Activated CD4-positive, alpha-beta T cell treated with anti-CD3 and anti-CD28 coated beads for 1 hour (primary cell): ENCODE data around the gene ZFR2.
A peak's percentile ranks its signal among the peaks of the same experiment; 100 is the strongest.
"Not testable (repeated sequence)": the region's sequence is repeated elsewhere in the genome, so short reads cannot be mapped to it uniquely, and the experiment has no call there.

Experiments used
- DNase-seq: peaks from one replicate; pipeline ENCODE4 v3.0.0-alpha.2; 2020

Gene ZFR2

DNA sequence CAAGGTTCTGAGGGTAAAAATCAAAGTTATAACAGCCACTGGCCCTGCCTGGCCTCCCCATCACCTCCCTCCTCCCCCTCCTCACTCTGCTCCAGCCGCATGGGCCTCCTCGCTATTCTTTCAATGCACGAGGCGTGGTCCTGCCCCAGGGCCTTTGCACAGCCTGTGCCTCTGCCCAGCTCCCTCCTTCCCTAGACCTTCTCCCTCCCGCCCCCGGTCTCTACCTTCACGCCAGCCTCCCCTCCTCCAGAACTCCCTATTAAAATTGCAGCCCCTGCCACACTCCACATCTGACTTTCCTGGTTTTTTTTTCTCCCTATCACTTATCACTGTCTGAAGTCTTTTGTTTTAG, 100.1 kb downstream of the ZFR2 start:
- no peak for DNase-seq

DNA sequence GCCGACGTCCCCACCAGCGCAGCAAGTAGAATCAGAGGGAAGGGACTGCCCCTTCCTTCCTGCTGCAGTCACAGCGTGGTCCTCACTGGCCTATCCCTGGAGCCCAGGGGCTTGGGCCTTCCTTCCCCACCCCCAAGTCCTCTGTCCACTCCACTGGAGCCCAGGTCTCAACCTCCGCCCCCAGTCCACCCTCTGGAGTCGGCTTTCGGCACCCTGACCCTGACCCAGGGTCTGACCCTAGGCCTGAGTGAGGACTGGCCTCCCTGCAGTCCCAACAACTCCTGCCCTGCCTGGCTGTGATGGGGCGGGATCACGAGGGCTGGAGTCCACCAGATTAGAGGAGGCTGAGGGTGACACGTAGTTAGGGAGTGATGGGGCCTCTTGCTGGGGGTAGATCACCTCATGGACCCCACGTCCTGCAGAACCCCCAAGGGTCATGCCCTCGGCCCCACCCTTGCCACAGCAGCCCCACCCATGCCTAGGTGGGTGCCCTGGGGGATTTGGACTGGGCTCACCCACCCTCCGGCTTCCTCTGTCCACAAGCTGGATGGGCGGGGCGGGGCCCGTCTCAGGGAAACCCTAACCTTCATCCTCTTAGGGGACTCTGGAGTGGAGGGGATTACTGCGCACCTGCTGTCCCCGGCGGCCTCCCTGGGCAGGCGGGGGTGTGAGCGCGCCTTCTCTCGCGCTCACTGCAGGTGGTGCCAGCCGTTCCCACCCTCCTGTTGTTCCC, 100.7 kb downstream of the ZFR2 start:
- DNase-seq = no peak

DNA sequence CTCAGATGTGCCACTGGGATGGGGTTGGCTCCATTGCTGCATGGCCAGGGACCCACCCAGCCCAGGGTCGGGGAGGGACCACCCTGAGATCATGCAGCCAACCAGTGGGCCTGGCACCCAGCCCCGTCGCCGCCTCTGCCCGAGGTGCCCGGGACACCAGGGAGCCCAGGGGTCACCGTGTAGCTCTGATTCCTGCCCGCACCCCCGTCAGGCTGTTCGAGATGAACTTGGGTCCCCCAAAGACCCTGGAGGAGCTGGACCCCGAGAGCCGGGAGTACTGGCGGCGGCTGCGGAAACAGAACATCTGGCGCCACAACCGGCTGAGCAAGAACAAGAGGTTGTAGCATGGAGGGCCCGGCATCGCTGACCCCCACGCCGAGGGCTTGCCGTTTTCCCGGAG, 101.8 kb downstream of the ZFR2 start:
- no peak for DNase-seq

DNA sequence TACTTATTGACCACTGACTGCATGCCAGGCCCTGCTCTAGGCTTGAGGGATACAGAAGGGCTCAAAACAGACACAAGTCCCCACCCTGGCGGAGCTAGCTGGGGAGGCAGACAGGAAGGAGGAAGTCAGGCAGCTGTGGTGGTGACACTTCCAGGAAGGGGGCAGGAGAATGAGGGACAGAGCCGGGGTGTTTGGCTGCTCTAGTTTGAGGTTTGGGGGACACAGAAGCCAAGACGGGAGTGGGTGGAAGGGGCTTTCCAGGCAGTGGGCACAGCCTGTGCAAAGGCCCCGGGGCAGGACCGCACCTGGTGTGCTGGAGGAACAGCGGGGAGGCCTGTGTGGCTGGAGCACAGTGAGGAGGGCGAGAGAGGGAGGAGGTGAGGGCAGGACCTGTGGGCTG, 102.3 kb downstream of the ZFR2 start:
- DNase-seq = no peak

DNA sequence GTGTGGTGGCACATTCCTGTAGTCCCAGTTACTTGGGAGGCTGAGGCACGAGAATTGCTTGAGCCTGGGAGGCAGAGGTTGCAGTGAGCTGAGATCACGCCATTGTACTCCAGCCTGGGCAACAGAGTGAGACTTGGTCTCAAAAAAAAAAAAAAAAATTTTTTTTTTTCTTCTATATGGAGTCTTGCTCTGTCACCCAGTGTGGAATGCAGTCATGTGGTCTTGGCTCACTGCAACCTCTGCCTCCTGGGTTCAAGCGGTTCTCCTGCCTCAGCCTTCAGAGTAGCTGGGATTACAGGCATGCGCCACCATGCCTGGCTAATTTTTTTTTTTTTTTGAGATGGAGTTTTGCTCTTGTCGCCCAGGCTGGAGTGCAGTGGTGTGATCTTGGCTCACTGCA, 103.1 kb downstream of the ZFR2 start:
- DNase-seq = not testable (repeated sequence)

DNA sequence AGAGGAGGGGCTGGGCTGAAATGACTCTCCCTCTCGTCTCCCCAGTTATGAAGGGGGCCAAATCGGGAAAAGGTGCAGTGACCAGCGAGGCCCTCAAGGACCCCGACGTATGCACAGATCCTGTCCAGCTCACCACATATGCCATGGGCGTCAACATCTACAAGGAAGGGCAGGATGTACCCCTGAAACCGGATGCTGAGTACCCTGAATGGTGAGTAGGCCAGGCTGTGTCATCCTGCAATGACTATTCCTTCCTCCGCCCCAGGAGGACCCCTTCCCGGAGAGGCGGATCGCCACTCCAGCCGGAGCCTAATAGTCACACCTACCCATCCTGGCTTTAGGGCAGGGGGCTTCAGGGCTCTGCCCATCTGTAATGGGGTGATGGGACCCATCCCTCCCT, 103.7 kb downstream of the ZFR2 start:
- DNase-seq = no peak

DNA sequence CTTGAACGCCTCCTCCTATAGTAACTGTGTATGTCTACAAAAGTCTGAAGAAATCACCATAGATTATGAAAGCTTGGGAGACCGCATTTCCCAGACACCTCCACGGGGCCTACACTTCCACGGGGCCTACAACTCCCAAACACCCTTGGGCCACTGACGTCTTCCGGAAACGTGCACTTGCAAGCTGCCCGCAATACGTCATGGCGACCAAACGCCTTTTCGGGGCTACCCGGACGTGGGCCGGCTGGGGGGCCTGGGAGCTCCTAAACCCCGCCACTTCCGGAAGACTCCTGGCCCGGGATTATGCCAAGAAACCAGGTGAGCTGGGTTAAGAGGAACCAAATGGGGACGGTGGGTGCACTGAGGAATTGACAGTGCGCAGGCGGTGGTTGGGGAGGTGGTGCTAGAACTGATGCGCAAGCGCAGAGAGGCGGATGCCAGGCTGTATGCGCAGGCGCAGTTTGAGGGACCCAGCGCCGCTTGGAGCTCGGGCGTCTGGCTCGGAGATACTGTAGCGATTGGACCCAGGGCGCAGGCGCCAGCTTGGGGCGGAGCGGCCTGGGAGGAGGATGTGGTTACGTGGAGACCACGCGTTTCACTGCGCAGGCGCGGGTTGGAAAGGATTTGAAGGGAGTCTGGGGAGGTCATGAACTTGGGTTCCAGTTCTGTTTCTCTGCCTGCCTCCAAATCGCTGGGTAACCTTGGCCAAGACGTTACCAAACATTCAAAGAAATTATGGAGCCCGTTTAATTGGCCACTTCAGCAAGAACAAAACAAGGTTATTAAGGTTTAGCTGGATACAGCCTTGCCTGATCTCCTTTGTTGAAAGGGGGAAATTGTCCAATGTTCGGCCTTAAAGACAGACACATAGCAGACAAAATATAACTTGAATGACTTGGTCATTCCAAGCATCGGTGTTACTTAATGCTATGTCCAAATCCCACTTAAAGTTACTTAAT, 106.1 kb downstream of the ZFR2 start, which contains the start of gene MRPL54:
Gene MRPL54, plus strand, starts transcription at position 182 of the 959 bp plus-strand sequence. Its CDS starts 19 bp downstream, at position 201.
- peak; percentile 100 for DNase-seq

DNA sequence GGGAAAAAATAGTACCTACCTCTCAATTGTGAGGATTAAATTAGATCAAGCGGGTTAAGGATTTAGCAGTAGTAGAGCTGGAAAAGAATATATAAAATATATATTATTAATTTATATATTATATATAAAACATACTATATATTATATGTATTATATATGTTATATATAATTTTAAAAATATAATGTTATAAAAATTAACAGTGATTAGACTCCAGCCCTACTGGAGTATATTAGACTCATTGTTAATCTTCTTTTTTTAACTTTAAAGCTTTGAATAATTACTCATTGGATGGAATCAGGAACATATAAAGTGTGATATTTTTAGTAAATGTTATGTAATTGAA, 106.7 kb downstream of the ZFR2 start:
- DNase-seq = no peak

DNA sequence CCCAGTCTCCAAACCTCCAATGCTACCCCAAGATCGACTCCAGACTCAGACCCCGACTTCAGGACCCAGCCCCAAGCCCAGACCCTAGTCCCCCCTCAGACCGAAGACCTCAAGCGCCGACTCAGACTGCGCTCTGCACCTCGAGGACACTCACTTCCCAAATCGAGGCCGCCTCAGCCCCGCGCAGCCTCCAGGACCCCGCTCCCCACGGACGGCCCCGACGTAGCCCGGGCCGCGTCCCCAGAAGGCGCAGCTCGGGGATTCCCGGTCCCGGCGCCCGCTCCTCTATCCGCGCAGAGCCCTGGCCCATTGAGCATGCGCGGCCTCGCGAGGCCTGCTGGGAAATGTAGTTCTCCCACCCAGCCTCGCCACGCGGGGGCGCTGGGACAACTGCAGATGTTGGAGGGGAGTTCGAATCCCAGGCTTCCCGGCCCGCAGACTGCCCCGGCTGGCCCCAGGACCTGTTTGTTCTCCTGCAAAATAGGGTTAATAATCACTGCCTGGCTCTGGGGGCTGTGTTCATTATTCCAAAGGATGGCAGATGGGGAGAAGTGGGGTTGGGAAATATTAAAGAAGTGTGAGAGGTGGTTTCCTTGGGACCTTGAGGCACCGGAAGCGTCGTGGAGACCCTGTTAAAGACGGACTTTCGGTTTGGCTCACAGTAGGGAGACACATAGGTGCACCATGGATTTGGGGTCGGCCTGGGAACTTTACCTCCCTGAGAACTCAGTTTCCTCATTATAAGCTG, 107.3 kb downstream of the ZFR2 start, which contains the start of gene APBA3:
Gene APBA3, minus strand, starts transcription at position 311 of the 748 bp plus-strand sequence. CDS start 1,428 bp downstream, outside the sequence.
- peak; percentile 94 for DNase-seq

DNA sequence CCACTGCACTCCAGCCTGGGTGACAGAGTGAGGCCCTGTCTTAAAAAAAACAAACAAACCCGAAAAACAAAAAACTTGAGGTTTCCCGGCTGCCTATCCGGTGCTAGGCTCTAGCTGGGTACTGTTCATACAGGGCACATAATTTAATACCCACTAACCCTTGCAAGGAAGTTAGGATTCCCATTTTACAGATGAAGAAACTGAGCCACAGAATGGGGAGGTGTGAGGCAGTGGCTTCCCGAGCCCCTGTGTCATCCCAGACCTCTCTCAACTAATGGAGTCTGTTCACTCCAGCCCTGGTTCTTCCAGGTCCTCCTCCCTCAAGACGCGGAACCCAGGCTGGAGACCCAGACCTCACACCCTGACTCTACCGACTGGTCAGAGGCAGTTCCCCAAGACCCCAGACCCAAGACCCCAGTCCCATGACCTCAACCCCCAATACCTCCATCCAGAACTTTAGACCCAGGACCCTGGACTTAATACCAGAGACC, 107.9 kb downstream of the ZFR2 start:
- DNase-seq = no peak

DNA sequence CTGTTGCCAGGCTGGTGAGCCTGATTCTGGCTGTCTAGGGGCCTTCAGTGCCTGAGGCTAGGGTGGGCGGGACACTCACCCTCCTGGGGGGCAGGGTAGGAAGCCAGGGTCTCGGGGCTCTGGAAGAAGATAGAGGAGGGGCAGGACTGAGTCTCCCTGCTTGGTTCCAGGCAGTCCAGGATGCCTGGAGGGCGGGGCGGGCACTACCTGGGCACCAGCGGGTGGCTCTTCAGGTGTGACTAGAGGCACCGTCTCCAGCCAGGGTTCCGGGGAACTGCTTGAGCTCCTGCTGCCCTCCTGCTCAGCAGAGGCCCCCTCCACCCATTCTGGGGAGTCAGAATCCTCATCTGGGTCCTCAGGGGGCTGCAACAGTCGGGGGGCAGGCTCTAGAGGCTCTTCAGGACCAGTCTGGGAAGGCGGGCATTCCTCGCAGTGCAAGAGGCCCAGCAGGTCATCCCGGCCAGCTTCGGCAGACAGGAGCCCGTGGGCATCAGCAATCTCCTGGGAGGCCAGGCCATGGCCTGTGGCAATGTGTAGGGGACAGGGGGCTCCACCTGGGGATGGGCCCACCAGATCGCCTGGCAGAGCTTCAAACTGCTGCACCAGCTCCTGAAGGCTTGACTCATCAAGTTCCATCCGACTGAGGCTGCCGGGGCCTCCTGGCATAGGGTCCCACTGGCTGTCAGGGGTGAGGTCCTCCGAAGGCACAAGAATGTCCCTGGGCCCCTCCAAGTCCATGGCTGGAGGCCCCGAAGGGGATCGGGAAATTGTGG, 109.2 kb downstream of the ZFR2 start:
- DNase-seq = no peak

DNA sequence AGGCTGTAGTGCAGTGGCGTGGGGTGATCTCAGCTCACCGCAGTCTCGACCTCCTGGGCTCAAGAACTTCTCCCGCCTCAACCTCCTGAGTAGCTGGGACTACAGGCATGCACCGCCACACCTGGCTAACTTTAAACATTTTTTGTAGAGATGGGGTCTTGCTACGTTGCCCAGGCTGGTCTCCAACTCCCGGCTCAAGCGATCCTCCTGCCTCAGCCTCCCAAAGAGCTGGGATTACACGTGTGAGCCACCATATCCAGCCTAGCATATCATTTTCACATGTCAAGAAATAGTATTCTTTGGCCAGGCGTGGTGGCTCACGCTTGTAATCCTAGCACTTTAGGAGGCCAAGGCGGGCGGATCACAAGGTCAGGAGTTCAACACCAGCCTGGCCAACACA, 110.5 kb downstream of the ZFR2 start:
- DNase-seq = not testable (repeated sequence)

DNA sequence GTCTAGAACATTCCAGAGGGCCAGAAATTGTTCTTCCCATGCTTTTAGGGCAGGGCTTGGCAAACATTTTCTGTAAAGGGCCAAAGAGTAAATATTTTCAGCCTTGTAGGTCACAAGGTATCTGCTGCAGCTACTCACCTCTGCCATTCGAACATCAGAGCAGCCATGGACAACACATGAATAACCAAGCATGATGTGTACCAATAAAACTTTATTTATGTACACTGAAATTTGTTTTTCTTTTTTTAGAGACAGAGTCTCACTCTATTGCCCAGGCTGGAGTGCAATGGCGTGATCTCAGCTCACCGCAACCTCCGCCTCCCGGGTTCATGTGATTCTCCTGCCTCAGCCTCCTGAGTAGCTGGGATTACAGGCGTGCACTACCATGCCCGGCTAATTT, 111.1 kb downstream of the ZFR2 start:
- not testable (repeated sequence) for DNase-seq
